Activated T-cell treated with anti-CD3 and anti-CD28 coated beads for 24 hours (primary cell): Measurements from ENCODE around the gene IMPA2.
"Not testable (repeated sequence)": the region's sequence is repeated elsewhere in the genome, so short reads cannot be mapped to it uniquely, and the experiment has no call there.

Source experiments
- DNase-seq: peaks from one replicate; pipeline ENCODE4 v3.0.0-alpha.2; 2020; ENCODE audit warnings: low read depth

The IMPA2 gene

GRCh38 chr18:11981192-11981542 is at the start of gene IMPA2:
Gene IMPA2, plus strand, starts transcription at chr18:11981507. Its CDS starts 163 bp downstream, at chr18:11981670.
- no peak for DNase-seq

GRCh38 chr18:11932393-11932792 is 48.9 kb upstream of the IMPA2 start:
- no peak for DNase-seq

GRCh38 chr18:11937874-11938478 is 43.3 kb upstream of the IMPA2 start:
- peak; percentile 68 for DNase-seq

- DNase-seq = no peak
Observed at GRCh38 chr18:11940956-11941355, 40.4 kb upstream of the IMPA2 start.

- DNase-seq = no peak
Observed at GRCh38 chr18:11943551-11943950, 37.8 kb upstream of the IMPA2 start.

- DNase-seq = no peak
Observed at GRCh38 chr18:11944252-11944651, 37.1 kb upstream of the IMPA2 start.

GRCh38 chr18:11944786-11945185 is 36.5 kb upstream of the IMPA2 start:
- DNase-seq = no peak

- DNase-seq = not testable (repeated sequence)
Observed at GRCh38 chr18:11945834-11946659, 35.3 kb upstream of the IMPA2 start.

- DNase-seq = no peak
Observed at GRCh38 chr18:11946756-11947155, 34.6 kb upstream of the IMPA2 start.

GRCh38 chr18:11947214-11948191 is 33.8 kb upstream of the IMPA2 start:
- DNase-seq = peak; percentile 47

GRCh38 chr18:11948852-11949523 is 32.3 kb upstream of the IMPA2 start:
- no peak for DNase-seq

- DNase-seq = no peak
Observed at GRCh38 chr18:11950824-11951223, 30.5 kb upstream of the IMPA2 start.

- DNase-seq = no peak
Observed at GRCh38 chr18:11951390-11951851, 29.9 kb upstream of the IMPA2 start.

- DNase-seq = no peak
Observed at GRCh38 chr18:11953113-11953512, 28.2 kb upstream of the IMPA2 start.

GRCh38 chr18:11955239-11956029 is 25.9 kb upstream of the IMPA2 start:
- DNase-seq = no peak

GRCh38 chr18:11956371-11957308 is 24.7 kb upstream of the IMPA2 start:
- no peak for DNase-seq

- no peak for DNase-seq
Observed at GRCh38 chr18:11957636-11958035, 23.7 kb upstream of the IMPA2 start.

- DNase-seq = not testable (repeated sequence)
Observed at GRCh38 chr18:11959651-11960050, 21.7 kb upstream of the IMPA2 start.

- no peak for DNase-seq
Observed at GRCh38 chr18:11960743-11961380, 20.4 kb upstream of the IMPA2 start.
